Vagina (tissue), 2 donors: ENCODE results near the gene HSDL2. TPM values are rescaled to one million over a fixed set of nuclear protein-coding genes. Genes with fewer than 3 reads are reported as not detected.

Source experiments
- DNase-seq, 2 donors: peaks; one replicate each; pipeline ENCODE4 v3.0.0-alpha.2; 2017; ENCODE audit errors: extremely low spot score in 2 of 2
- H3K27ac ChIP-seq: fragments of 200-600 bp; sonication (generic); one replicate; pipeline ENCODE4 v1.5.1; 2019
- H3K27me3 ChIP-seq: fragments of 200-600 bp; sonication (generic); one replicate; pipeline ENCODE4 v1.5.1; 2019
- H3K36me3 ChIP-seq, 2 donors: fragments of 200-600 bp; sonication (generic); one replicate each; pipeline ENCODE4 v1.5.1; 2017 to 2019
- H3K4me1 ChIP-seq: fragments of 200-600 bp; sonication (generic); one replicate; pipeline ENCODE4 v1.5.1; 2019
- H3K4me3 ChIP-seq, 2 donors: fragments of 200-600 bp; sonication (generic); 1 replicate in 1 of 2; 2 replicates in 1 of 2; pipeline ENCODE4 v1.5.1; 2016 to 2019
- H3K9me3 ChIP-seq: fragments of 200-600 bp; sonication (generic); one replicate; pipeline ENCODE4 v1.5.1; 2019
- POLR2A ChIP-seq, 2 donors: fragments of 450-650 bp; IDR thresholded peaks; one replicate each; pipeline ENCODE4 v1.6.1; 2017; ENCODE audit warnings: antibody characterized with exemption in 2 of 2, mild to moderate bottlenecking in 2 of 2, moderate library complexity in 2 of 2
- POLR2AphosphoS5 ChIP-seq, 2 donors: sonication (generic); formaldehyde crosslinking; IDR thresholded peaks; one replicate each; pipeline ENCODE4 v1.9.0; 2017; ENCODE audit warnings: antibody characterized with exemption in 2 of 2, mild to moderate bottlenecking in 2 of 2, low read depth in 1 of 2; ENCODE audit not compliant: insufficient read depth in 1 of 2
- intact Hi-C: fragments of 100-400 bp; cut with DNase I; formaldehyde crosslinking; loops from one replicate; pipeline ENCODE4 v1.15.1; 2023
- total RNA-seq: library from RNA; depleted of rRNA; stranded (reverse); fragments of >200 nt; gene quantifications from one replicate; pipeline ENCODE4 v1.2.3, GENCODE V29; 2016
- TF ChIP-seq, protein P1 (sequence below), 3 experiments: fragments of 450-650 bp in 2 of 3; fragments of 200-600 bp in 1 of 3; sonication (generic) in 1 of 3; IDR thresholded peaks; one replicate each; pipeline ENCODE4 v1.5.1; 2017 to 2019; ENCODE audit warnings: antibody characterized with exemption in 3 of 3, mild to moderate bottlenecking in 2 of 3, moderate library complexity in 2 of 3

The HSDL2 gene
- total RNA-seq, 1 donor from 2014 or later, result 25.8 TPM

DNA sequence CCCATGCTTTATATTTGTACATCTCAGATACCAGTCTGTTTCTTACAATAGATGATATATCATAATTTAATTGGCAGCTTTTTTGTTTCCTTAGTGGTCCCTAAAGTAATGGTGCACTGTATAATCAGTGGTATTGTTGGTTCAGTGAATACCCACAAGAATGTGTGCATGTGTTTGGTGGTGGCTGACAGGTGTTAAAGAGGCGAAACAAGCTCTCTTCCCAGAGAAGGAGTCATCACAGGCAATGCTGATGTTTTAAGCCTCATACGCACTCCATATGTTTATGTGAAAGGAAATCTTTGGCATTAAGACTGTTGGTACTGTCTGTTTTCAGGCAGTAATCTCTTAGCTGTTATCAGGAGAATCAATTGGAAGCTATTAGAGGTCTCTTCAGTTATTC, 57.5 kb downstream of the HSDL2 start:
- Histone ChIP-seq H3K27ac (no peak overlapping the region), H3K4me1 (no peaks in the 10 kb centered on the region), H3K36me3 (peaks cover 0 to 10% of the 10 kb centered on the region in 2 donors), H3K9me3 (no peaks in the 10 kb centered on the region), H3K4me3 (no peak overlapping the region), H3K27me3 (no peaks in the 10 kb centered on the region)
- TF ChIP-seq, protein P1, sequence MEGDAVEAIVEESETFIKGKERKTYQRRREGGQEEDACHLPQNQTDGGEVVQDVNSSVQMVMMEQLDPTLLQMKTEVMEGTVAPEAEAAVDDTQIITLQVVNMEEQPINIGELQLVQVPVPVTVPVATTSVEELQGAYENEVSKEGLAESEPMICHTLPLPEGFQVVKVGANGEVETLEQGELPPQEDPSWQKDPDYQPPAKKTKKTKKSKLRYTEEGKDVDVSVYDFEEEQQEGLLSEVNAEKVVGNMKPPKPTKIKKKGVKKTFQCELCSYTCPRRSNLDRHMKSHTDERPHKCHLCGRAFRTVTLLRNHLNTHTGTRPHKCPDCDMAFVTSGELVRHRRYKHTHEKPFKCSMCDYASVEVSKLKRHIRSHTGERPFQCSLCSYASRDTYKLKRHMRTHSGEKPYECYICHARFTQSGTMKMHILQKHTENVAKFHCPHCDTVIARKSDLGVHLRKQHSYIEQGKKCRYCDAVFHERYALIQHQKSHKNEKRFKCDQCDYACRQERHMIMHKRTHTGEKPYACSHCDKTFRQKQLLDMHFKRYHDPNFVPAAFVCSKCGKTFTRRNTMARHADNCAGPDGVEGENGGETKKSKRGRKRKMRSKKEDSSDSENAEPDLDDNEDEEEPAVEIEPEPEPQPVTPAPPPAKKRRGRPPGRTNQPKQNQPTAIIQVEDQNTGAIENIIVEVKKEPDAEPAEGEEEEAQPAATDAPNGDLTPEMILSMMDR (IDR thresholded peaks at IDR 0.05), result no peak
- TF ChIP-seq POLR2A (IDR thresholded peaks at IDR 0.05) (no peak), POLR2AphosphoS5 (IDR thresholded peaks at IDR 0.05; ENCODE audit: insufficient read depth in 1 of 2, low read depth in 1 of 2) (no peak)
- no peak for DNase-seq
- intact Hi-C loops, result no loop called here

GRCh38 chr9:112439171-112439570, 59.3 kb downstream of the HSDL2 start:
- TF ChIP-seq, protein P1 (IDR thresholded peaks at IDR 0.05), result no peak
- TF ChIP-seq POLR2A (IDR thresholded peaks at IDR 0.05) (no peak), POLR2AphosphoS5 (IDR thresholded peaks at IDR 0.05; ENCODE audit: insufficient read depth in 1 of 2, low read depth in 1 of 2) (no peak)
- H3K36me3 ChIP-seq, result peaks cover 0 to 10% of the 10 kb centered on the region in 2 donors
- intact Hi-C loops, result no loop called here

DNA sequence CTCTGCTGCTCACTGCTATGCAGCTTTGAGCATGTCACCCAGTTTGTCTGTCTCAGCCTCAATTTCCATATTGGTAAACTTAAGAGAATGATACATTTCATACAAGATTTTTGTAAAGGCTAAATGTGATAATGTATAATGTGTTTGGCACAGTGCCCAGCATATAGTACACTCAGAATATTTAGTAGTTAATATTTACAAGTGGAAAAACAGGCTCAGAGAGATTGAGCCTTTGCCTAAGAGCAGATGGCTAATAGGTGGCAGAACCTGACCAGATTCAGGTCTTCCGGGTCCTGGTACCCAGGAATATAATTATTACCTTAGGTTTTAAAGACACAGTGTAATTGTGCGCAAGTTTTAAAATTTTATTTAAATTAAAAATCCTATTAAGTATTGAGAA, 59.9 kb downstream of the HSDL2 start:
- Histone ChIP-seq H3K27ac (no peak overlapping the region), H3K9me3 (no peaks in the 10 kb centered on the region), H3K36me3 (peaks cover 0 to 10% of the 10 kb centered on the region in 2 donors), H3K4me3 (no peak overlapping the region), H3K4me1 (no peaks in the 10 kb centered on the region), H3K27me3 (no peaks in the 10 kb centered on the region)
- no peak for TF ChIP-seq POLR2A (IDR thresholded peaks at IDR 0.05)
- TF ChIP-seq POLR2AphosphoS5 (IDR thresholded peaks at IDR 0.05; ENCODE audit: insufficient read depth in 1 of 2, low read depth in 1 of 2), result no peak
- TF ChIP-seq, protein P1 (IDR thresholded peaks at IDR 0.05), result no peak
- no peak for DNase-seq
- intact Hi-C loops, result no loop called here

More at GRCh38 chr9:112439171-112439570, 59.3 kb downstream of the HSDL2 start:
- Histone ChIP-seq H3K27me3 (no peaks in the 10 kb centered on the region), H3K4me1 (no peaks in the 10 kb centered on the region), H3K27ac (no peak overlapping the region), H3K4me3 (no peak overlapping the region), H3K9me3 (no peaks in the 10 kb centered on the region)
- DNase-seq, result no peak

- TF ChIP-seq, protein P1 (IDR thresholded peaks at IDR 0.05), result peak in 1 of 3 experiments; percentile 22
- TF ChIP-seq POLR2AphosphoS5 (IDR thresholded peaks at IDR 0.05; ENCODE audit: insufficient read depth in 1 of 2, low read depth in 1 of 2), result no peak
- intact Hi-C loops, result no loop called here
- Histone ChIP-seq H3K36me3 (peaks cover 0 to 10% of the 10 kb centered on the region in 2 donors), H3K27ac (no peak overlapping the region), H3K27me3 (no peaks in the 10 kb centered on the region), H3K4me3 (no peak overlapping the region), H3K9me3 (no peaks in the 10 kb centered on the region), H3K4me1 (peaks cover 17% of the 10 kb centered on the region)
- DNase-seq, result no peak
These were observed 63.3 kb downstream of the HSDL2 start for GRCh38 chr9:112443200-112443599.

- DNase-seq, result no peak
- Histone ChIP-seq H3K9me3 (no peaks in the 10 kb centered on the region), H3K27ac (no peak overlapping the region), H3K4me1 (peaks cover 17% of the 10 kb centered on the region), H3K36me3 (peaks cover 0 to 10% of the 10 kb centered on the region in 2 donors), H3K27me3 (no peaks in the 10 kb centered on the region), H3K4me3 (no peak overlapping the region)
- TF ChIP-seq, protein P1 (IDR thresholded peaks at IDR 0.05), result no peak
- TF ChIP-seq POLR2AphosphoS5 (IDR thresholded peaks at IDR 0.05; ENCODE audit: insufficient read depth in 1 of 2, low read depth in 1 of 2) (no peak), POLR2A (IDR thresholded peaks at IDR 0.05) (no peak)
- intact Hi-C loops, result no loop called here
These were observed 63.7 kb downstream of the HSDL2 start for GRCh38 chr9:112443636-112444035.
